KMS-11 (cell line): ENCODE measurements around the gene CDK14.

Experiments
- H2AFZ ChIP-seq: fragments of 200-600 bp; sonication (generic); 2 replicates; pipeline ENCODE4 v1.6.1; 2016; ENCODE audit warnings: antibody characterized with exemption, mixed run types, low read depth
- H3K27ac ChIP-seq: fragments of 200-600 bp; sonication (generic); 2 replicates; pipeline ENCODE4 v1.6.1; 2016; ENCODE audit warnings: mild to moderate bottlenecking, mixed run types
- H3K27me3 ChIP-seq: fragments of 200-600 bp; sonication (generic); 2 replicates; pipeline ENCODE4 v1.6.1; 2017; ENCODE audit warnings: mild to moderate bottlenecking, low read depth, mixed run types, moderate library complexity; ENCODE audit not compliant: insufficient read depth
- H3K36me3 ChIP-seq: fragments of 200-600 bp; sonication (generic); 2 replicates; pipeline ENCODE4 v1.6.1; 2017; ENCODE audit warnings: mild to moderate bottlenecking, mixed run types; ENCODE audit not compliant: insufficient read depth
- H3K4me1 ChIP-seq: fragments of 200-600 bp; sonication (generic); 2 replicates; pipeline ENCODE4 v1.6.1; 2016; ENCODE audit warnings: mild to moderate bottlenecking, low read depth, mixed run types; ENCODE audit not compliant: poor library complexity, severe bottlenecking
- H3K4me2 ChIP-seq: fragments of 200-600 bp; sonication (generic); 2 replicates; pipeline ENCODE4 v1.7.0; 2016; ENCODE audit warnings: mild to moderate bottlenecking, mixed run types
- H3K4me3 ChIP-seq: fragments of 200-600 bp; sonication (generic); IDR thresholded peaks from 2 replicates; pipeline ENCODE4 v1.6.1; 2017; ENCODE audit warnings: low read depth, low read length, mixed read lengths; ENCODE audit not compliant: insufficient read depth
- H3K79me2 ChIP-seq: fragments of 200-600 bp; sonication (generic); 2 replicates; pipeline ENCODE4 v1.6.1; 2016; ENCODE audit warnings: low read depth, mixed run types; ENCODE audit not compliant: insufficient read depth
- H3K9ac ChIP-seq: fragments of 200-600 bp; sonication (generic); 2 replicates; pipeline ENCODE4 v1.6.1; 2016; ENCODE audit warnings: mild to moderate bottlenecking, mixed run types
- H4K20me1 ChIP-seq: fragments of 200-600 bp; sonication (generic); 2 replicates; pipeline ENCODE4 v1.6.1; 2016; ENCODE audit warnings: mild to moderate bottlenecking, mixed run types; ENCODE audit not compliant: insufficient read depth
- TF ChIP-seq, protein P1 (sequence below): fragments of 200-600 bp; sonication (generic); conservative IDR thresholded peaks from 2 replicates; pipeline ENCODE4 v1.6.1; 2017; ENCODE audit warnings: low read depth, mild to moderate bottlenecking, antibody characterized with exemption, low read length, moderate library complexity, mixed read lengths

CDK14 gene

DNA sequence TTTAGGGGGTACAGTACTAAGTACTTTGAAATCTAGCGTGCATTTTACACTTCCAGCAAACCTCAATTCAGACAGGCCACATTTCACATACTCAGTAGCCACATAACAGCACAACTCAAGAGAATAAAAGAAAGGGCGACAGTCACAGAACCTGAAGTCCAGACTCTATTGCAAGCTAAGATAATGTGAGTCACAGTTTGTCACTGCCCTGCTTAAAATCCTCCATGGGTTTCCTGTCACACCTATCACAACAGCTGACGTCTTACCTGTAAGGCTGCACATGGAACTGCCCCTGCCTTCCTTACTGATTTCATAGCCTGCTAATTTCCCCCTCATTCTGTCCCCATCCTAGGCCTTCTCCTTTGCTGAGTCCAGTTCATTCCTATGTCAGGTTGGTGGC is 16.1 kb upstream of the CDK14 start:
- no peak overlapping the region for H3K27ac ChIP-seq

DNA sequence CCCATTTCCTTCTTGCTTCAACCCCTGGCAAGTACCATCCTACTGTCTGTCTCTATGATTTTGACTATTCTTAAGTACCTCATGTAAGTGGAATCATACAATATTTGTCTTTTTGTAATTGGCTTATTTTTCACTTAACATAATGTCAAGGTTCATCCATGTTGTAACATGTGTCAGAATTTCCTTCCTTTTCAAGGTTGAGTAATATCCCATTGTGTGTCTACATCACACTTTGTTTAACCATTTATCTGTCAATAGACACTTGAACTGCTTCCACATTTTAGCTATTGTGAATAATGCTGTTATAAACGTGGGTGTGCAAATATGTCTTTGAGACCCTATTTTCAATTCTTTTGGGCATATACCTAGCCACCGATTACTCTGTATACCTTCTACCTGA is 14.0 kb upstream of the CDK14 start:
- Histone ChIP-seq H3K4me3 (no peak overlapping the region), H4K20me1 (no peaks in the 10 kb centered on the region), H3K36me3 (no peaks in the 10 kb centered on the region), H3K4me2 (no peak overlapping the region), H3K9ac (no peak overlapping the region), H3K79me2 (no peaks in the 10 kb centered on the region), H2AFZ (no peak overlapping the region), H3K27me3 (no peaks in the 10 kb centered on the region), H3K27ac (no peak overlapping the region), H3K4me1 (peaks cover 5% of the 10 kb centered on the region)
- TF ChIP-seq, protein P1, sequence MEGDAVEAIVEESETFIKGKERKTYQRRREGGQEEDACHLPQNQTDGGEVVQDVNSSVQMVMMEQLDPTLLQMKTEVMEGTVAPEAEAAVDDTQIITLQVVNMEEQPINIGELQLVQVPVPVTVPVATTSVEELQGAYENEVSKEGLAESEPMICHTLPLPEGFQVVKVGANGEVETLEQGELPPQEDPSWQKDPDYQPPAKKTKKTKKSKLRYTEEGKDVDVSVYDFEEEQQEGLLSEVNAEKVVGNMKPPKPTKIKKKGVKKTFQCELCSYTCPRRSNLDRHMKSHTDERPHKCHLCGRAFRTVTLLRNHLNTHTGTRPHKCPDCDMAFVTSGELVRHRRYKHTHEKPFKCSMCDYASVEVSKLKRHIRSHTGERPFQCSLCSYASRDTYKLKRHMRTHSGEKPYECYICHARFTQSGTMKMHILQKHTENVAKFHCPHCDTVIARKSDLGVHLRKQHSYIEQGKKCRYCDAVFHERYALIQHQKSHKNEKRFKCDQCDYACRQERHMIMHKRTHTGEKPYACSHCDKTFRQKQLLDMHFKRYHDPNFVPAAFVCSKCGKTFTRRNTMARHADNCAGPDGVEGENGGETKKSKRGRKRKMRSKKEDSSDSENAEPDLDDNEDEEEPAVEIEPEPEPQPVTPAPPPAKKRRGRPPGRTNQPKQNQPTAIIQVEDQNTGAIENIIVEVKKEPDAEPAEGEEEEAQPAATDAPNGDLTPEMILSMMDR = no peak

More for the DNA sequence above, 16.1 kb upstream of the CDK14 start:
- no peaks in the 10 kb centered on the region for H3K36me3 ChIP-seq
- no peak overlapping the region for H2AFZ ChIP-seq
- H3K79me2 ChIP-seq = no peaks in the 10 kb centered on the region
- H3K27me3 ChIP-seq = no peaks in the 10 kb centered on the region
- no peak overlapping the region for H3K4me2 ChIP-seq
- H3K9ac ChIP-seq = no peak overlapping the region
- no peaks in the 10 kb centered on the region for H4K20me1 ChIP-seq
- H3K4me1 ChIP-seq = peaks cover 5% of the 10 kb centered on the region
- TF ChIP-seq, protein P1 = no peak
- no peak overlapping the region for H3K4me3 ChIP-seq

DNA sequence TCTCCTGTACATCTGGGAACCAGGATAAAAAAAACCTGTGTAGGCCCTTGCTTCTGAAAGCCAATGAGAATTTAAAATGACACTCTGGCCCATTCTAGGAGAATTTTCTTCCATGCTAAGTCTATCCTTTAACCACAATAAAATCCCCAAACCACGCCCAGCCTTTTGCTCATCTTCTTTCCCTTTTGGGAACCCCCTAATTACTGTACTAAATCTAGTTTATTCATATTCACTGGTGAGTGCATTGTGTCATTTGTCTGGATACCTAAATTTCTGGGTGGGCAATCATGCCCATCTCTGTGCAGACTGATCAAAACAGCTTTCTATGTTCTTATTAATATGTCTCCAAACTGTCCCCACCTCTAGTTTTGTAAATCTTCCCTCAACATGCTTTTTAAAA is 11.7 kb upstream of the CDK14 start:
- H3K4me1 ChIP-seq = peaks cover 5% of the 10 kb centered on the region
- TF ChIP-seq, protein P1 = no peak
- no peaks in the 10 kb centered on the region for H3K36me3 ChIP-seq

DNA sequence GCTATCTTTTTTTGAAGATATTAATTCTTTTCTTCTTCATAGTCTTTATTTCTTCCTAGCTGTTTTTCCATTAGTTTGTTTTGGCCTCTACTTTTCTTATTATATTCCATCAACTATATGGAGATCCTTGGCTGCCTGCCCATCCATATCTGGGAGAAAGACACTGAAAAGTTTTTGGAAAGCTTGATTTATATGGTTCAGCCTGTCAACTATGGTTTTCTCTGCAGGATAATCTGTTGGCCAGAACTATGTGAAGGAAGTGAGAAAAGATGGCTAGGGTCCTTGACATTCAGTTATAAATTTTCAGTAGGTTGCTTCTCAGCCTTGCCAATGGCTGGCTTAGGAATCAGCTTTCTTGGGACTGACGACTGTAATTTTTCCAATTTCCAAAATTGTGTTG is 10.0 kb upstream of the CDK14 start:
- no peak overlapping the region for H3K4me3 ChIP-seq
- no peak overlapping the region for H3K9ac ChIP-seq
- H3K4me2 ChIP-seq = no peak overlapping the region
- TF ChIP-seq, protein P1 = no peak
- H3K4me1 ChIP-seq = peaks cover 5% of the 10 kb centered on the region
- H3K36me3 ChIP-seq = no peaks in the 10 kb centered on the region
- H2AFZ ChIP-seq = no peak overlapping the region
- no peaks in the 10 kb centered on the region for H4K20me1 ChIP-seq
- no peaks in the 10 kb centered on the region for H3K79me2 ChIP-seq
- H3K27ac ChIP-seq = no peak overlapping the region
- no peaks in the 10 kb centered on the region for H3K27me3 ChIP-seq

More for the DNA sequence above, 11.7 kb upstream of the CDK14 start:
- no peak overlapping the region for H3K9ac ChIP-seq
- no peaks in the 10 kb centered on the region for H3K79me2 ChIP-seq
- H4K20me1 ChIP-seq = no peaks in the 10 kb centered on the region
- no peaks in the 10 kb centered on the region for H3K27me3 ChIP-seq
- no peak overlapping the region for H2AFZ ChIP-seq
- no peak overlapping the region for H3K4me2 ChIP-seq
- H3K4me3 ChIP-seq = no peak overlapping the region
- no peak overlapping the region for H3K27ac ChIP-seq

DNA sequence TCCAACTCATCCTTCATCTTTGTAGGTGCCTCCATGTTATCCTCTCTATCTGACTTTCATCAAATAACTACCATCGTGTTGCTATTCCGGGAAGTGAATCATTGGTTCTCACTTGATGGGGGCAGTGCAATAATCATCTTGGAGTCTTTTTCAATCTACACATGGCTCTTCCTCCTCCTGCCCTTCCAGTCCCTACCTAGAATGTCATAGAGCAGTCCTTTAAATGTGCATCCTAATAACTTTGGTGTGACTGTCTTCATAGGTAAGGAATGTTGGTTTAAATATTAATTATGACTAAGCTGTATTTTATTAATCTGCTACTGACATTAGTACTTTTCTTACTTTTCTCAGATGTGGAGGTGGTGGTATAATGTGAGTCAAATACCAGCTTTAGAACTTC is 8.4 kb upstream of the CDK14 start:
- Histone ChIP-seq H3K4me2 (no peak overlapping the region), H3K79me2 (no peaks in the 10 kb centered on the region), H3K9ac (no peak overlapping the region), H3K27ac (no peak overlapping the region), H2AFZ (no peak overlapping the region), H3K27me3 (no peaks in the 10 kb centered on the region), H3K36me3 (no peaks in the 10 kb centered on the region), H4K20me1 (no peaks in the 10 kb centered on the region), H3K4me3 (no peak overlapping the region), H3K4me1 (peaks cover 5% of the 10 kb centered on the region)
- TF ChIP-seq, protein P1 = no peak
